Activated effector memory CD4-positive, alpha-beta T cell treated with Interleukin-2 at 50 U/mL for 16 hours (primary cell): ENCODE data around the gene MINK1.
"Not testable (repeated sequence)": the region's sequence is repeated elsewhere in the genome, so short reads cannot be mapped to it uniquely, and the experiment has no call there.

Experiments used
- DNase-seq: peaks from one replicate; pipeline ENCODE4 v3.0.0-alpha.2; 2020

The MINK1 gene

DNA sequence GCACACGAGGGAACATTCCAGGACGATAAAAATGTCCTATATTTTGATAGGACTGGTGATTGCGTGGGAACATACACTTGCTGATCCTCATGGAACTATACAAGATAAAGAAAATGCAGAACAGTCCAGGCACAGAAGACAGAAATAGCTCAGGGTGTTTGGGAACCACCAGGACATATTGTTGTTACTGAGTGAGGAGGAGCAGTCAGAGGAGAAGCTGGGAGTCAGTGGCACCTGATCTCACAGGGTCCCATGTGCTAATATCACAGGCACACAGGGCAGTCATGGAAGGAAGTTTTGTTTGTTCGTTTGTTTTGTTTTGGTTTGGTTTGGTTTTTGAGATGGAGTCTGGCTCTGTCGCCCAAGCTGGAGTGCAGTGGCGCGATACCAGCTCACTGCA lies 20.4 kb upstream of the MINK1 start:
- DNase-seq: no peak

DNA sequence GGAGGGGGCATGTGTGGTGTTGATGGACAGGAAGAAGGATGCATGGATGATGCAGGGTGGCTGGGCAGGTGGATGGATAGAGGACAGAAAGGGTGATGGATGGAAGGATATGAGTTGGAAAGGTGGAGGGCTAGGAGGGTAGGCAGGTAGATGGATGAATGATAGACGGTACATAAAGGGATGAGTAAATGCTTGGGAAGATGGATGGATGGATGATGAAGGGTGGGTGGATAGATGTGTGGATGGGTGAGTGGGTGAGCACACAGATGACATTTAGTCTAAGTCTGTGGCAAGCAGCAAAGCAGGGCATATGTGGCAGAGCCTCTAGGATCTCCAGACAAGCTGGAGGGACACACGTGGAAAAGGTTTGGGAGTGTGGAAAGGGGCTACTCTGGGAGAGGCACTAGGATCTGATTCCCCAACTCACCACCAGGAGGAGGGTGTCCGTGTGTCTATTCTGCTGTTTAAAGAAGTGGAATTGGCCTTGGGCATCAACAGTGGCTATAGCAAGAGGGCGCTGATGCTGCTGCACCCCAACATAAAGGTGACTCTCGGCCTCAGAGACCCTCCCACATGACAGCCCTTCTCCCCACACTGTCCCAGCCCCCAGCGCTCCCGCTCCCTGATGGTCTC lies 18.0 kb upstream of the MINK1 start:
- DNase-seq: no peak

DNA sequence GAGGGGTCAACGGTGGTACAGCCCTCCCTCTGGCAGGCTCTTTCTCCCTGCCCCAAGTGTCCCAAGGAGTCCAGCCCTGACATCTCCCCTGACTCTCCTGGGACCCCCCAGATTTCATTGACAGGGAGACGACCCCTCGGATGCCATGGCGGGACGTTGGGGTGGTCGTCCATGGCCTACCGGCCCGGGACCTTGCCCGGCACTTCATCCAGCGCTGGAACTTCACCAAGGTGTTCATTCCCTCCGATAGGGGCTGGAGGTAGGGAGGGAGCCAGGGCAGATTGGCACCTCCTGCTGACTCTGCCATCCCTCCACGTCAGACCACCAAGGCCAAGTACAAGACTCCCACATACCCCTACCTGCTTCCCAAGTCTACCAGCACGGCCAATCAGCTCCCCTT lies 16.3 kb upstream of the MINK1 start:
- DNase-seq: no peak

DNA sequence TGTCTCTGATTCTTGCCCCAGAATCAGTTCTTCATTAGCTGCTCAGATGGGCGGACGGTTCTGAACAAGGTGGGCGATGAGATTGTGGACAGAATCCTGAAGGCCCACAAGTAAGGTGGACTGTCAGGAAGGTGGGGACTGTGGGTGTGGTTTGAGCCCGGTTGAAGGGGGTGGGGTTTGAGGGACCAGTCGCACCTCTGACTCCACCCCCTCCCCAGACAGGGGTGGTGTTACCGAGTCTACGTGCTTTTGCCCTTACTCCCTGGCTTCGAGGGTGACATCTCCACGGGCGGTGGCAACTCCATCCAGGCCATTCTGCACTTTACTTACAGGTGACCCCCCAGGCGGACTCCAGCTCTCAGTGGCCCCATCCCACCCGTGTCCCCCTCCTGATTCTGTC lies 14.9 kb upstream of the MINK1 start:
- no peak for DNase-seq

DNA sequence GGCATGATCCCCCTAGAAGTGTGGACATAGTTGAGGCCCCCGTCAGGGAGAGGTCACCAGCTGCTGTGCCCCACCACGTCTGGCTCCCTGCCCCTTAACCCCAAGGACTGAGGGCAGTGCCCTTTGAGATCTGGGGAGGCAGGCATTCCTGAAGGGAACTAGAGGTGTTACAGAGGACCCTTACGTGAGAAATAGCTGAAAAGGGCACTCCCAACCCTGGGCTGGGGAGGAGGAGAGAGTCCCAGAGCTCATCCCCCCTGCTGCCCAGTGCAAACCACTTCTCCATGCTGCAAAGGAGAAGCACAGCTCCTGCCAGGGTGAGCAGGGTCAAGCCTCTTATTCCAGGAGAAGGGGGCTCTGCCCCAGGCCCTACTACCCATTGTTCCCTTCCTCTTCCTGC lies 10.3 kb upstream of the MINK1 start:
- DNase-seq: no peak

DNA sequence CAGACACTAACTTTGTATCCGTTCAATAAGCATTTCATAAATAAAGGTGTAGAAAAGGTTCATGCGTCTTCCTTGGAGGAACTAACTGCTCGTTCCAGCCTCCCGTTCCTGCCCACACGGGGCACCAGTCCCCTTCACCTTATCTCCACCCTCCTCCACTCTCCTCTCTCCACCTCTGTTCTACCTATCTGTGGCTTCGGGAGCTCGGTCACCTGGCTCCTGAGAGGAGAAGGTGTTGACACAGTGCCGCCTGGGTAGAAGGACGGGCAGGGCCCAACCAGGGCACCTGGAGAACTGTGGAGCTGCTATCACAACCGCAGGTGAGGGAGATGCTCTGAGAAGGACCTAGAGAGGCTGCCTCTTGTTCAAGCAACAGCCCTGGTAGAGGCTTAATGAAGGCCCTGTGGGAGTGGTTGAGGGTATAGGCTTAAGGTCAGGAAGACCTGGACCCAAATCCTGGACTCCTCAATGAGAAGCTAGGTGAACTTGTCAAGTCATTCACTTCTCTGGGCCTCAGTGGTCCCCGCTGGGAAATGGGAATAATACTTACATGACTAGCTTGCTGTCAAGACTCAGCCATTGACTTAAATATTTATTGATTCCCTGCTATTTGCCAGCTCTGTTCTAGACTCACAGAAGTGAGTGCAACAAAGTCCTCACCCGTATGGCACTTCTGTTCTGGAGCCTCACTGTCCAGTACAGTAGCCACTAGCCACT lies 9.6 kb upstream of the MINK1 start:
- no peak for DNase-seq

DNA sequence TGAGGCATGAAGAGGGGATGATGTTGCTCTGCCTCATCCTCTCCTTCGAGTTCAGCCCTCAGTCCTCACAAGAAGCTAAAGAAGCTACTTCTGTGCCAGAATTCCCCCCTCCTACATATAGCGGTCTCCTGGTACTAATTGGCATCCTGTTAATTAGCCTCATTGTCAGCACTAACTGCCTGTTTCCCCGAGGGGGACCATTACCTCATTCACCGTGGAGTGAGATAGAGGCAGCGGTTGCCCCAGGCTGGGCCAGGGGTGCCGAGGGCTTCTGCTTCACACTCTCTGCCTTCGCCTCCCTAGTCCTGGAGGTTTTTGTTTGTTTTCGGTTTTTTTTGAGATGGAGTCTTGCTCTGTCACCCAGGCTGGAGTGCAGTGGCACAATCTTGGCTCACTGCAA lies 5.7 kb upstream of the MINK1 start:
- DNase-seq: no peak

DNA sequence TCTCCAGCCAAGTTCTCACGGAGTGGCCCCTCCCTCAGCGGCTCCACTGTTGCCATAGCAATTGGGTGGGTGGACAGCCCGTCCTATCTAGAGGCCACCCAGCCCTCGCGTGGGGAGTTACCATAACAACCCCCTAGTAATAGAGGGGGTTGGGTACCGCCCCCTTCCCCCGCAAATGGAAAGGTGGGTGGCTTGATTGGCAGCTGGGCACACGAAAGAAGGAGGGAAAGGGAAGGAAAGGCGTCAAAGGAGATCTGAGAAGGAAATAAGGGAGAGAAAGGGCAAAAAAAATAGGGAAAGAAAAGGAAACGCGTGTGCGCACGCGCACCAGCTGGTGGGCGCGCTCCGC lies 337 bp upstream of the MINK1 start:
- DNase-seq: not testable (repeated sequence)

DNA sequence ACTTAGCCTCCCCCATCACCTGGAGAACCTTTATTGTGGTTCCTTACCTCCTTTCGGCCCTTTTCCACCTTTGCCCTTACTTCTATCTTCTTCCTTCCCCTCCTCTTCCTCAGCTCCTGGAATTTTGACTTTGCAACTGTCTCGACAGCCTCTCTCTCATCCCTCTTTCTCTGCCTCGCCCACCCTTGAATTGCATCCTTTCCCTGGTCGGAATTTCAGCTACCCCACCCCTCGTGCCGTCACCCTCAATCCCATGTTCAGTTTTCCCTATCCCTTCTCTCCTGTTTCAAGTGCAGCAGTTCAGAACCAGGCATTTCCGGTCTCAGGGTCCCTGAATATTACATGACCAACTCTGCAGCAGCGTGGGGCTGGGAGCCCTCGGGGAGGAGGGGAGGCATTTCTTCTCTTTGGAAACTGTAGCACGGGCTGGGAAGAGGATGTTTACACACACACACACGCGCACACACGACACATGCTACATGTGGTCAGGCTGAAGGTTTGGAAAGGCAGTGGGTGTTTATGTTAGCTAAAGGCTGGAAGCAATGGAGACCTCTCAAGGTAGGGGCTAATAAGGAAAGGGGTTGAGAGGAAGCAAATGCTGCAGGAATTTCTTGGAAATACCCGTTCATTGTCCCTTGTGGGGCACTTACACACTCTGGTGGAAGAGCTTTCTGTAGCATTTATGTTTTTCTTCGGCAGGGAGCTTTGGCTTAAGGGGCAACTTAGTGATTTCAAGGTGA lies 971 bp downstream of the MINK1 start:
- peak; percentile 1 for DNase-seq

DNA sequence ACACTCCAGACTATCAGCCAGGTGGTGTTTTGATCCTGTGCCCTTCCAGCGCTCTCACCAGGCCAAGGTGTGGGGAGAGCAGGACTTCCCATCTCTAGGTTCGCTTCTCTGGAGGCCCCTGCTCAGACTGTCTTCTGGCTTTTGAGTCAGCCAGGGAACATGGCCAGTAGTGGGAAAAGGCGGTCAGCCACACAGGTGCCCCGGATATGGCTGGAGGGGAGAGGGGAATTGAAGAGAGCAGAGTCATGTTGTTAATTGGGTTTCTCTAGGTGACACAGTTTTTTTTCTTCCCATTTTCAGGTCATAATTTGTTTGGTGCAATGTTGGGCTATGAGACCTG lies 1.5 kb downstream of the MINK1 start:
- no peak for DNase-seq

DNA sequence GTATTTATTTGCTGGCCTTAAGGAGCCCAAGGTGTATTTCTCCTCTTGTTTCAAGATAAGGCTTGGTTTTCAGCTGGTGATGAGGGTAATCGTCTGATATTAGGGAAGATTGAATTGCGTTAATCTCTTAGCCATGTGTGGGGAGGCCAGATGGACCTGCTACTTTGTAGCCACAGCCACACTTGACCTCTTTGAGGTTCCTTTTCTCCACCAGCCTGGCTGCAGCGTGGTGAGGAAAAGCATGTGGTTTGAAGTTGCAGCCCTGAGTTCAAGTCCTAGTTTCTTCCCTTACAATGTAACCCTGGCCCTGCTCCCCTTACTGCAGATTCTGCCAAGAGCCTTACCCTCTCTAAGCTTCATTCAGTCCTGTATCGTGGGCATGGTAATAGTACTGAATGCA lies 3.1 kb downstream of the MINK1 start:
- DNase-seq: no peak

DNA sequence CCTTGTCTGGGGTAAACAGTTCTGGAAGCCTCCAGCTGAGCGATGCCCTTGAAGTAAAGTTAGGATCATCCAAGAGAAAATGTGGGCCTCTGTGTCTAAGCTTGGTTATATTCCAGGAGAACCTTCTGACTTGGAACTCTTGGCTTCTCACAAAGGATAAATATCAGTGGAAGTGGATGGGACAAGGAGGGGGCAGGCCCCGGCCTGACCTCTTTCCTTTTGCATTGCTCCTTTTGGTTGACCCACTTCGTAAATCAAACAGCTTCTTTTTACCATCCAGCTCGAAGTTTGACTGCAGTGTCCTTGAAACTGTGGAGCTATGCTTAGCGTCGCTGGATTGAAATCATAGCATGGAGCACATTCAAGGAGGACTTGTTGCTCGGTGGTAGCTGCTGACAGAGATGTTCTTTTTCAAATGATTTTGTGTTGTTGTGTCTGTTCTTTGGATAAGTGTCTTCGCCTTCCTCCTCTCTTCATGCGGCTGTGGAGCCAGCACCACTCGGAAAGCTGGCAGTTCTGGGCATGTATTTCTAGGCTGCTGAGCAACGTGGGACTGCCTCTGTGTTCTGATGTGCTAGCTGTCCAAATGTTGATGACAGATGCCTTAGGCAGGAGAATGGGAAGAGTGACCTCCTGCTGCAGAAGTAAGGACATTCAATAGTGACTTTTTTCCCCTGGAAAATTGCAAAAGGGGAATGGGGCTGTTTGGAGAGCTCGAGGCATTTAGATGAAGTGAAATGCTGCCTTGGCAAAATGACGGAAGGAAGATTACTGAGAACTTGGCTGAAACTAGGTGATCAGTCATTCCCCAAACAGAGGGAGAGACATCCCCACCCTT lies 4.5 kb downstream of the MINK1 start:
- DNase-seq: no peak

DNA sequence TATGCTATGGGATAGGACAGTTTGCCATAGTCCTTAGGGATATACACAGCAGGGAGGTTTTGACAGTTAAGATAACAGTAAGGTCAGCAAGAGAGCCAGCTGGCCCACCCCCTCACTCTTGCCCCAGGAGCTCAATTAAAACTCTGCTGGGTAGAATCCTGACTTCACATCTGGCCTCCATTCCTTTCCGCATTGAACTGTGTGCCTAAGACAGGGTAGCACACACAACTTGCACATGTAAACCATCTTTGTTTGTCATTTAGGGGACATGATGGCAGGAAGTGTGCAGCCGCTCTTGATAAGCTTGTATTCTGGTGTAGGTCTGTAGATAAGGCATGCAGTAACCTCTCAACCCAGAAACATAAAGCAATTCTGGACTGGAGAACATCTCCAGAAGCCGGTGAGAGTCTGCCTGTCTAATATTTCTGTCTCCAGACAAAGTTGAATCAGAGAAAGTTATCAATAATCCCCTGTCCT lies 5.2 kb downstream of the MINK1 start:
- no peak for DNase-seq

DNA sequence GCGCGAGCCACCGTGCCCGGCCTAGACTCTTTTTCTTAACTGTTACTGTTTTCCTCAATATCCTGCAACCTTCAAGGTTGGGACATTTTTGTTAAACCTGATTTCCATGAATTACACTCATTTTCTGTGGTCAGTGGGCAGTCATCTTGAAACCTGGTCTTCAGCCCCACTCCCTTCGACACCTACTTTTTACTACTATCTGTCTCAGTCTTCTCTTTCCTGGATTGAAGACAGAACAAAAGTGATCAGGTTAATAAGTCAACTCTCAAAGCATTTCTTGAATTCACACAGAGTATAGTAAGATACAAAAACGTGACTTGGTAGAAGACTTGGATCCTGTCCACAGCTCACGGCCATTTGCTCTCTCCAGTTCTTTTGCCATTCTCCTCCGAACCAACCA lies 6.1 kb downstream of the MINK1 start:
- DNase-seq: no peak

DNA sequence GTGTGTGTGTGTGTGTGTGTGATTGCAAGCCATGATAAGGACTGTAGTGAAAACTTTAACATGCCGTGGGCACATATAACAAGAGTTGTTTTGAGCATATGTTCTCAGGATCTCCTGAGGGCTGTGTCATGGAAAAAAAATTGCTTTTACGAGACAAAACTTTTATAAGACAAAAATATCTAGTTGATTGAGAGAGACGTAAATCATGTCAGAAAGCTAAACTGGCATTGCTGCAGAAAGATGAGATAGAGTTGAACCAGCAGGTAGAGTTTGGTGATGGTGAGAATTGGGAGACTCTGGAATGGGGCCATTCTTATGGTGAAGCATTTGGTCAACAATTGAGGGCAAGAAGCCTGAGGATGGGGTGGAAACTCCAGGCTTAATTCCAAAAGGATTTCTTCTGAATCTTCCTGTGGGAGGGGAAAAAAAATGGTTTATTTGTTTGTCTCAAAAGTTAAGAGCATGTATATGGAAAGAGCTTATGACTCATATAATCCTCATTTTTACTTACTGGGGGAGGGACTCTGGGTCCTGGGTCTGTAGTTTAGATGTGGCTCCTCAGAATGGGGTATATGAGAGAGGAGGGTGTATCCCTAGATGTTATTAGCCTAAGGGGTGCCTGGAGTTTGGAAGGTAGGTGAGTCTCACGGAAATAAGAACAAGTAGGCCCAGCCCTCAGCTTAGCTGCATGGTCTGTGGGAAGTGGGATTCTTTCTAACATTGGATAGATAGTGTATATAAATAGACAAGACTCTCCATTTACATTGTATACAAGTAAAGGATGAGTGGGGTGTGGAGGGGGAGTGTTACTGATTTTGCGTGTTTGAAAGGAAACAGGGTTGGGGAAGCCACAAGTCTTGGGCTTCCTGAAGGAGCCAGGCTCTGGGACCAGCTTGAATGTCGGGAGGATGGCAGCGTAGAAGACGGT lies 7.1 kb downstream of the MINK1 start:
- no peak for DNase-seq

DNA sequence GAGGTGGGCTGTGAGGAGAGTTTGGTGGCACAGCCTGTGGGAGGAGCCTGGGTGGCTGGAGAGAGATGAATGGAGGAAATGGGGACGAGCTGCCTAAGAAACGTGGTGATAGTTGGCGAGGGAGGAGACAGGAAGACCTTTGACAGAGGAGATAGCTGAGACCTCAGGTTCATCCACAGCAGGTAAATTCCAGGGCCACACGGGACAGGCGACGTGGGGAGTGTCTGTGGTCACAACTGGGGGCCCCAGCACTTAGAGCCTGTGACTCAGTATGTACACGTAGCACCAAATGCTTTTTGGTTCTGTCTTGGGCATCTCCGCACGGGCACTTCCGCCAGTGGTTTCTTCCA lies 7.7 kb downstream of the MINK1 start:
- DNase-seq: no peak

DNA sequence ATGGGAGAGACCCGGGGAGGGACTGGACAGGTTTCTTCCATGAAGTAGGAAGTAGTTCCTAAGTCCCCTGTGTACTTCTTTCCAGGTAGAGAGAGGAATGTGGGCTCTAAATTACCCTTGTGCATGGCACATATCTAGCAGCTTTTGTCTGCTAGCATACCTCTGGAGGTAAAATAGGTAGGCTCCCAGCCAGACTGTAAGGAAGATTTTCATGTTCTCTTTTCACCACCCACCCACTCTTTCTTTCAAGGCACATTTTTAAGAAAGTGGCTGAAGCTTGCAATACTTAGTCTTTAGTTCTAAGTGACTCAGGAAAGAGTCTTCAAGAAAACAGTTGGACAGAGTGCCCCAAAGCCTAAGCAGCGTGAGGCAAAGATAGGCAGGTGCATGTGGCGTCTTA lies 9.2 kb downstream of the MINK1 start:
- no peak for DNase-seq

DNA sequence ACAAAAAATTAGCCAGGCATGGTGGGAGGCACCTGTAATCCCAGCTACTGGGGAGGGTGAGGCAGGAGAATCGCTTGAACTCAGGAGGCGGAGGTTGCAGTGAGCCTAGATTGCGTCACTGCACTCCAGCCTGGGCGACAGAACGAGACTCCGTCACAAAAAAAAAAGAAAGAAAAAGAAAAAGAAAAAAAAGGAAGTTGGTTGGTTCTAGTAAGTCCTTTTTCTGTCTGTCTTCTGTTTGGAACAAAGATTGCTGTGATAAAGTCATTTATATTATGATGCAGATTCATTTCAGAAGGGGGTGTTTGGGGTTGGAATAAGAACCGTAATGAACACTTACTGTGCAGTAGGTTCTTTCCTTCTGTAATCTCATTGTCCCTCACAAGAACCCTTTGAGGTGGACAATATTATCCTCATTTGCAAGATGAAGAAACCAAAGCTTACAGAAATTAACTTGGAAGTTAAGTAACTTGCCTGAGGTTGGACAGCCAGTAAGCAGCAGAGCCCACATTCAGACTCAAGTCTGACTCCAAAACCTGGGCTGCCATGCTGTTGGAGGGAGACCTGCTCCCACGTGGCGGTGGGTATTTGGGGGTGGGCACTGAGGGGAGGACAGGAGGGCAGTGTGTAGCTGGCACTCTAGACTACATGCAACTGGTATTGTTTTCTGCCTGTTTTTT lies 10.3 kb downstream of the MINK1 start:
- no peak for DNase-seq

DNA sequence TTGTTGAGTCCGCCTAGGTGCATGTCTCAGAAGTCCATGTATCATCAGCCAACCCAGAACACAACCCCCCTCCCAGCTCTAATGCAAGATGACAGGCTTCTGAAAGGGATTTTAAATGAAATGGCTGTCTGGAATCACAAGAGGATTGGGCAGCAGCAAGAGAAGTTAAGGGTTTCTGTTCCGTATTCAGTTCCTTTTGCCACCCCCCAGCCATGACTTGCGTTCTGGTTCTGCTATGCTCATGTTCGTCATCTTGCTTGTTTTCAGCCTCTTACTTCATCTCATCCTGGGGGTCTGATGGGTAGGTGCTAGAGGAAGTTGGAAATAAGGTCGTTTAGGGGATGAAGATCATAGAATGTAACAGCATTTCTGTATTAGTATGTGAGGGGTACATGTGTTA lies 12.0 kb downstream of the MINK1 start:
- no peak for DNase-seq

DNA sequence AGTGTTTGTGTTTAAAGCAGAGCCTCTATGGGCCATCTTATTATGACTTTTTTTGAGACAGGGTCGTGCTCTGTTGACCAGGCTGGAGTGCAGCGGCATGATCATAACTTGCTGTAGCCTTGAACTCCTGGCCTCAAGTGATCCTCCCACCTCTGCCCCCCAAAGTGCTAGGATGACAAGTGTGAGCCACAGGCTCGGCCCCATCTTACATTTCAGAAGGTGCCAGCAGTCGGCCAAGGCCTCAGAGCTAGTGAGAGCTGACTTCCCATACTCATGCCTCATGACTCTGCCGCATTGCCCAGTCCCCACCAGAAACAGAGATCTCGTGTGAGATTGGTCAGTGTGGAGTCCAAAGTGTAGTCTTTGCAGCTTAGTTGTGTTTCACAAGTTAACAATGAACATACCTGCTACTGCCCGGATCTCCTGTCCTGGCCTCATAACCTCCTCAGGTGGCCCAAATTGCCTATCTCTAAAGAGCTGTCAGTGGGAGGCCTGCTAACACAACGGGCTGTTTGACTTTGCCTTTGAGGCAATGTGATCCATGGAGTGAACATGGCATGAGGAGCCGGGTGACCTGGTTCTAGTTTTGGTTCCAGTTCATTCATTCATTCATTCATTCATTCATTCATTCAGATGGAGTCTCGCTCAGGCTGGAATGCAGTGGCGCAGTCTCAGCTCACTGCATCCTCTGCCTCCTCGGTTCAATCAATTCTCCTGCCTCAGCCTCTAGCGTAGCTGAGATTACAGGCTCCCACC lies 13.7 kb downstream of the MINK1 start:
- DNase-seq: no peak

DNA sequence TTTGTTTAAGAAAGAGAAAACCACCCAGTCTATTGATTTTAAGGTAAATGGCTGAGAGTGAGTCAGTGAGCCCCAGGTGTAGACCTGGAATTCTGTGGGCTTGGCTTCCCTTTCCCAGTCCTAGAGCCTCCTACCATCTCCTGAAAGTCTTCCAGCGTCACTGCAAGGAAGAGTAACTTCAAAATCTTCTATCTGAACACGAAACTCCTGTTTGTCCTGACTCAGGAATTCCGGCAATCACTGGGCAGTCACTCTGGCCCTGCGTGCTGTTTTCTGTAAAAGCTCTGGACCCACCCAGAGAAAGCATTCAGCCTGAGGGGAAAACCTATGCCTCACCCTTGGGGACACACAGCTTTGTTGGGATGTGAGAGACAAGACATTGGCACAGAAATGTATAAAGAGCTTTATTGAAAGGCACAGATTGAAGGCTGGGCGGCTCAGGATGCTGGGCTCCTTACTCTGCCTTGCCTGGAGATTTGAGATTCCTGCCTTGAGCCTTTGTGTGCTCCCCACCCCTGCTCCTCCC lies 15.9 kb downstream of the MINK1 start:
- DNase-seq: no peak
